Glomerular endothelial cell (primary cell): Measurements from ENCODE around the gene MYO7B. TPM values are rescaled to one million over a fixed set of nuclear protein-coding genes. Genes with fewer than 3 reads are reported as not detected.
A peak's percentile ranks its signal among the peaks of the same experiment; 100 is the strongest.
"Not testable (repeated sequence)": the region's sequence is repeated elsewhere in the genome, so short reads cannot be mapped to it uniquely, and the experiment has no call there.

ENCODE experiments used
- DNase-seq: peaks from one replicate; pipeline ENCODE4 v3.0.0-alpha.2; 2011; ENCODE audit warnings: low read depth, low spot score; ENCODE audit errors: extremely low read depth
- total RNA-seq: library from RNA; depleted of rRNA; stranded (reverse); fragments of >200 nt; gene quantifications from 2 replicates; pipeline ENCODE4 v1.2.3, GENCODE V29; 2015

The MYO7B gene
- total RNA-seq, 1 donor from 2014 or later, result 1.2 TPM

GRCh38 chr2:127523269-127523939 is 12.1 kb upstream of the MYO7B start:
- DNase-seq, result no peak

GRCh38 chr2:127524198-127524834 is 11.2 kb upstream of the MYO7B start:
- not testable (repeated sequence) for DNase-seq

- no peak for DNase-seq
Observed at GRCh38 chr2:127525691-127526131, 9.8 kb upstream of the MYO7B start.

- peak; percentile 91 for DNase-seq
Observed at GRCh38 chr2:127526132-127527000, 9.1 kb upstream of the MYO7B start, which contains the start of gene IWS1. TSS of gene IWS1 (minus strand) at chr2:127526489. CDS start at chr2:127526208, 281 bp downstream.

GRCh38 chr2:127527001-127527804 is 8.3 kb upstream of the MYO7B start:
- DNase-seq, result no peak

GRCh38 chr2:127528487-127528886 is 7.0 kb upstream of the MYO7B start:
- no peak for DNase-seq

- DNase-seq, result not testable (repeated sequence)
Observed at GRCh38 chr2:127529416-127529815, 6.1 kb upstream of the MYO7B start.

GRCh38 chr2:127530245-127531140 is 5.0 kb upstream of the MYO7B start:
- no peak for DNase-seq

GRCh38 chr2:127531221-127531648 is 4.2 kb upstream of the MYO7B start:
- no peak for DNase-seq

- DNase-seq, result no peak
Observed at GRCh38 chr2:127532296-127532695, 3.2 kb upstream of the MYO7B start.

- DNase-seq, result no peak
Observed at GRCh38 chr2:127535918-127536317, 435 bp downstream of the MYO7B start.

GRCh38 chr2:127536707-127537541 is 1.4 kb downstream of the MYO7B start:
- DNase-seq, result no peak

GRCh38 chr2:127537644-127538043 is 2.2 kb downstream of the MYO7B start:
- DNase-seq, result no peak

GRCh38 chr2:127541809-127542208 is 6.3 kb downstream of the MYO7B start:
- no peak for DNase-seq

- no peak for DNase-seq
Observed at GRCh38 chr2:127542231-127542630, 6.7 kb downstream of the MYO7B start.

- DNase-seq, result not testable (repeated sequence)
Observed at GRCh38 chr2:127543013-127543501, 7.6 kb downstream of the MYO7B start.

- DNase-seq, result no peak
Observed at GRCh38 chr2:127545189-127545588, 9.7 kb downstream of the MYO7B start.

- no peak for DNase-seq
Observed at GRCh38 chr2:127545796-127546195, 10.3 kb downstream of the MYO7B start.
